Subcutaneous adipose tissue (tissue), 4 donors: ENCODE data around the gene KRTAP5-5. TPM values are rescaled to one million over a fixed set of nuclear protein-coding genes. Genes with fewer than 3 reads are reported as not detected.

Source experiments
- CTCF ChIP-seq: fragments of 450-650 bp; IDR thresholded peaks from one replicate; pipeline ENCODE4 v1.5.1; 2016; ENCODE audit warnings: low read depth, mild to moderate bottlenecking, control low read depth, antibody characterized with exemption, moderate library complexity
- total RNA-seq, 4 donors: library from RNA; depleted of rRNA; stranded (reverse); fragments of >200 nt; gene quantifications; one replicate each; pipeline ENCODE4 v1.1.0, GENCODE V29; 2016

Gene KRTAP5-5
- total RNA-seq, 4 donors from 2014 or later = not detected

DNA sequence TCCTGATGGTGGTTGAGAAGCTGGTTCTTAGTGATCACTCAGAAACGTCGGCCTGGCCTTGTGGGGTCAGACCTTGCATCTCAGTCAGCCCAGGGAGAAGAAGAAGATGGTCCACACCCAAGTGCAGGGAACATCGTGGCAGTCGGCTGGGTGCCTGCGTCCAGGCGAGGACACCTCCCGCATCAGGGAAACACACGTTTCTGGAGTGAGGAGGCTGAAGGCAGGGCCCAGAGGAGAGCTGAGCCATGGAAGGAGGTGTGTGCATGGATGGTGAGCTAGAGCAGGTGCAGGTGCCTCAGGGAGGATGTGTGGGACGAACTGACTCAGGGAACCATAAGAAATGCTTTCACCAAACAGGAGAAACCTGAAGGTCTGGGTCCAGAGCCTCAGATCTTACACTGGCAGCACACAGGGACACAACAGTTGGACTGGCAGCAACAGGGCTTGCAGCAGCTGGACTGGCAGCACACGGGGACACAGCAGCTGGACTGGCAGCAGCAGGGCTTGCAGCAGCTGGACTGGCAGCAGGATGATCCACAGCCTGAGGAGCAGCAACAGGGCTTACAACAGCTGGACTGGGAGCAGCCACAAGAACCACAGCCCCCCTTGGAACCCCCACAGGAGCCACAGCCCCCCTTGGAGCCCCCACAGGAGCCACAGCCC is 32.1 kb upstream of the KRTAP5-5 start:
- no peak for TF ChIP-seq CTCF

DNA sequence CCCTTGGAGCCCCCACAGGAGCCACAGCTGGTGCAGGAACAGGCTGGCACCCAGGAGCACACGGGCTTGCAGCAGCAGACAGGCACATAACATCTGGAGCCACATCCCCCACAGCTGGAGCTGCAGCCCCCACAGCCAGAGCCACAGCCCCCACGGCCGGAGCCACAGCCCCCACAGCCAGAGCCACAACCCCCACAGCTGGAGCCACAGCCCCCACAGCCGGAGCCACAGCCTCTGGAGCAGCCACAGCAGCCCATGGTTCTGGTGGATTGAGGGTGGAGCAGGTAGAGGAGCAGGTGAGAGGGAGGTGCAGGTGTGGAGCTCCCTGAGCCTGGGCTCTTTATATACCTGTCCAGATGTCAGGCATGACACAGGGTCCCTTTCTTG is 31.6 kb upstream of the KRTAP5-5 start, which contains the start of gene KRTAP5-2:
Gene KRTAP5-2, minus strand, starts transcription at position 301 of the 387 bp plus-strand sequence. Its CDS starts 44 bp downstream, at position 257.
- no peak for TF ChIP-seq CTCF

DNA sequence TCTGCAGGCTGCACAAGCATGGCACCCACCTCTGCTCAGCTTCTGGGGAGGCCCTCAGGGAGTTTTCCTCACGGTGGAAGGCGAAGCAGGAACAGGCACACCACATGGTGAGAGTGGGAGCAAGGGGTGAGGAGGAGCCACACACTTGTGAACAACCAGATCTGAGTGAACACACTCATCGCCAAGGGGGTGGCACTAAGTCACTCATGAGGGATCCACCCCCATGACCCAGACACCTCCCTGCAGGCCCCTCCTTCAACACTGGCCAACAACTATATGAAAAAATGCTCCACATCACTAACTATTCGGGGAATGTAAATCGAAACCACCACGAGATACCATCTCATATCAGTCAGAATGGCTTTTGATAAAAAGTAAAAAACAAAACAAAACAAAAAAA is 30.8 kb upstream of the KRTAP5-5 start:
- TF ChIP-seq CTCF = no peak

DNA sequence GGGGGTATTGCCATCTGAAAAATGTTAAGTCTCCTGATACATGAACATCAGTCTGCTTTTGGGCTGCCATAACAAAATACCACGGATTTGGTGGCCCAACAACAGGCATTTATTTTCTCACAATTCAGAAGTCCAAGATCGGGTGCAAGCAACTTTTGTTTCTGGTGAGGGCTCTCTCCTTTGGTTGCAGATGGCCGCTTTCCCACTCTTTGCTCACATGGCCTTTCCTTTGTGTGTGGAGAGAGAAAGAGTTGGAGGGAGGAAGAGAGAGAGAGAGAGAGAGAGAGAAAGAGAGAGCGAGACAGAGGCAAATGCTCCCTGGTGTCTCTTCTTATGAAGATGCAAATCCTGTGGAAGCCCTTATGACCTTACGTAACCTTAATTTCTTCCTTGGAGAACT is 28.9 kb upstream of the KRTAP5-5 start:
- TF ChIP-seq CTCF = no peak

DNA sequence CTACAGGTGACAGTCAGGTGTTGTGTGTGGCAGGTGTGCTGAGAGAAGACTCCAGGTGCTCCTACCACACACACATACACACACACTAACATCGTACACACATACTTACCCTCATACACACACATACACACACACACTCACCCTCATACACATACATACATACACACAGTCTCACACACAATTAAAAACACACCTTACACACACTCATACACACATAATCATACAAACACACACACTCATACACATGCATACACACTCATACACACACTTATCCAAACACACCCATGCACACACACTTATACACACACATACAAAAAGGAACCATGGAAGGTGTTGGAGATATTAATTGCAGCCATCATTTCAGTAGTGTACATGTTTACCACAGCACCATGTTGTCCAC is 25.9 kb upstream of the KRTAP5-5 start:
- no peak for TF ChIP-seq CTCF

DNA sequence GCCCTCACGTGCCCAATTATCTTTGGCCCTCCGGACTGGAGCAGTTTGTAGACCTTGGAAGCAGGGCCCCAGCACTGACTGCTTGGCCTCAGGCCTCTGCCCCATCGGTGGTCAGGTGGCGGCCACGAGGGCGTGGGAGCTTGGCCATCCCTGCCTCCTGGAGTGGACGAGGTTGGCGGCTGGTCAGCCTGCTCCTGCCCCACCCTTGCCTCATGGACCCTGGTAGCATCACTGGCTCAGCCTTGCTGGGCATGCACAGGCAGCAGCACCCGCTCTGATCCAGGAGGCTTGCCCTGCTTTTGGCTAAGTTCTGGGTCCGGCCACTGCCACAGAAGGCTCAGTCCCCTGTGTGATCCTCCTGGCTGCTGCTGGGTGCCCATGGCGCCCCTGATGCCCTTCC is 25.4 kb upstream of the KRTAP5-5 start:
- TF ChIP-seq CTCF = no peak

DNA sequence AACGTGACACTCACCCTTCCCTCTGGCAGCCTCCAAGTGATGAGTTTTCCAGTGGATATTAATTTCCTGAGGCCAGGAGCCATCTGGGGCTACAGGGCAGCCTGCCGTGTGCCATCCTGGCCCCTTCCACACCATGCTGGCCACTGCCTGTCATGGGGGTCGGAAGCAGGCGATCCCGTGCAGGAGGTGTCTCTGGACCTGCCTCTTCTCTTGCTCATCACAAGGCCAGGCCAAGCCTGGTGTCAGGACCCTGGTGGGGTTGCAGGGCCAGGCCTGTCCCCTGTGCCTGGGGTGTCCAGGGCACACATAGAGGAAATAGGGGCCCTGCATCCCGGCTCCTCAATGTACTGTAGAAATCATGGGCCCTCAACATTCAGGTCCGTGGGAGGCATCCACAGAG is 24.9 kb upstream of the KRTAP5-5 start:
- no peak for TF ChIP-seq CTCF
